Measurements from ENCODE around the gene SLC30A10.
"Not testable (repeated sequence)": the region's sequence is repeated elsewhere in the genome, so short reads cannot be mapped to it uniquely, and the experiment has no call there.

The SLC30A10 gene

GRCh38 chr1:219945795-219946194 lies 17.4 kb upstream of the SLC30A10 start:
- TF ChIP-seq CTCF (IDR thresholded peaks at IDR 0.05; ENCODE audit: low read depth, low read length, missing control alignments): no peak
- DNase-seq (ENCODE audit: extremely low read depth, low read depth): no peak
- no peak overlapping the region for H3K4me3 ChIP-seq (replicated peaks; ENCODE audit: low read depth, low read length)

- no peak for TF ChIP-seq CTCF (IDR thresholded peaks at IDR 0.05; ENCODE audit: low read depth, low read length, missing control alignments)
- no peak overlapping the region for H3K4me3 ChIP-seq (replicated peaks; ENCODE audit: low read depth, low read length)
- no peak for DNase-seq (ENCODE audit: extremely low read depth, low read depth)
Measured at GRCh38 chr1:219941179-219942118, 13.1 kb upstream of the SLC30A10 start.

GRCh38 chr1:219940707-219941106 lies 12.3 kb upstream of the SLC30A10 start:
- no peak for TF ChIP-seq CTCF (IDR thresholded peaks at IDR 0.05; ENCODE audit: low read depth, low read length, missing control alignments)
- DNase-seq (ENCODE audit: extremely low read depth, low read depth): no peak
- H3K4me3 ChIP-seq (replicated peaks; ENCODE audit: low read depth, low read length): no peak overlapping the region

GRCh38 chr1:219938706-219939105 lies 10.3 kb upstream of the SLC30A10 start:
- no peak for DNase-seq (ENCODE audit: extremely low read depth, low read depth)
- TF ChIP-seq CTCF (IDR thresholded peaks at IDR 0.05; ENCODE audit: low read depth, low read length, missing control alignments): no peak
- H3K4me3 ChIP-seq (replicated peaks; ENCODE audit: low read depth, low read length): no peak overlapping the region

GRCh38 chr1:219933763-219934162 lies 5.4 kb upstream of the SLC30A10 start:
- DNase-seq (ENCODE audit: extremely low read depth, low read depth); H3K4me3 ChIP-seq (replicated peaks; ENCODE audit: low read depth, low read length): not testable (repeated sequence)

- no peak for TF ChIP-seq CTCF (IDR thresholded peaks at IDR 0.05; ENCODE audit: low read depth, low read length, missing control alignments)
- no peak for DNase-seq (ENCODE audit: extremely low read depth, low read depth)
- no peak overlapping the region for H3K4me3 ChIP-seq (replicated peaks; ENCODE audit: low read depth, low read length)
Measured at GRCh38 chr1:219931033-219931432, 2.7 kb upstream of the SLC30A10 start.

GRCh38 chr1:219928791-219929118 lies 398 bp upstream of the SLC30A10 start:
- H3K4me3 ChIP-seq (replicated peaks; ENCODE audit: low read depth, low read length): no peak overlapping the region

More at GRCh38 chr1:219928791-219929118, 398 bp upstream of the SLC30A10 start:
- DNase-seq (ENCODE audit: extremely low read depth, low read depth): no peak
- TF ChIP-seq CTCF (IDR thresholded peaks at IDR 0.05; ENCODE audit: low read depth, low read length, missing control alignments): no peak
